Kasumi-1 (cell line): Measurements from ENCODE around the gene CCDC195.

ENCODE experiments used
- DNase-seq, 2 experiments: peaks; one replicate each; lab custom pipeline; 2025; lab: John Stamatoyannopoulos, UW

The CCDC195 gene, protein sequence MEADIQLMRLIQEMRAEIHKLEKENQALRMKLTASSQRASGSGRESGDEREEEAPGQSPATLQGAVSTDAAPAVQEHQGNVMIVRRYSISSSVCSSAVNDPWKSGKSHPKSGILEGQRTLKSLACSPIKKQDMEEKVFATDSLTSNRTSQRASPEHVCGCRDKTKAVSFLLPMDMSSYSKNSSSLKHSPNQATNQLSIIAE

DNA sequence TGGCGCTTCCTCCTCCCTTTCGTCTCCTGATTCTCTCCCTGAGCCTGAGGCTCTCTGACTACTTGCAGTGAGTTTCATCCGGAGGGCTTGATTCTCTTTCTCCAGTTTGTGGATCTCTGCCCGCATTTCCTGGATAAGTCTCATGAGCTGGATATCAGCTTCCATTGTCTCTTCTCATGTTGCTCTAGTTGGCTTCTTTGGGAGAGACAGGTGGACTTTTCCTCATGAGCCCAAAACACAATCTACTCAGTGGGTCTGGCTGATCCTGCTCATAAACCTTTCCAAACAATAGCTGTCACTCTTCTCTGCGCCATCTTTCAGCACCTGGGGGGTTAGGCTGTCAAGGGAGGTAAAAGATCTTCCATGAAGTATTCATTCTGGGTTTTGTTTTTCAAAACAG is at the start of gene CCDC195:
Gene CCDC195 (minus strand): TSS at position 165 of the 400 bp plus-strand sequence. CDS start 0 bp downstream, at position 165.
- DNase-seq, result no peak

DNA sequence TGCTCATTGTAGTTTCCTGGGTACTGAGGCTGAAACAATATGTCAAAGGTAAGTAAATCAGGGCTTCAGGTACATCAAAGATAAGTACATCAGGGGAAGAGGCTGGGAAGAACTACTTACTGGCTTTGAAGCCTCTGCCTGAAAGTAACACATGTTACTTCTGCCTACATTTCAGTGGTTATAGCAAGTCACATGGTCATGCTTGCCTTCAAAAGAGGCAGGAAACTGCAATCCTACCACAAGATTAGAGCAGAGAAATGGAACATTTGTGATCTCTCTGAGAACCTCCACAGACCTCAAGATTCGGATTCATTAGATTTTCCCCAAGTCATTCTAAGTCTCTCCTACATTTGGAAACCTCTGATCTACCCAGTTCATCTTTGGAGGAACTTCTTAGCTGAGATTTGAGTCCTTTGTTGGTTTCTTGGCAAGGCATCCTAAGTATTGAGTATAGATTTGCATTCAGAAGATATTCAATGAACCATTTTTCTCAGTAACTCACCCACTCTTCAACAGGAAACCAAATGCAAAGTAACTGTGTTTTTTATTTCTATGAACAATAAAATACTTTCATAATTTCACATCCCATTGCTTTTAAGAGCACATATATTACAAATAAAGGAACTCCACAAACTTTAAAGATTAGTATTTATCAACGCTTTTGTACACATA is 48.5 kb upstream of the CCDC195 start:
- no peak for DNase-seq

GRCh38 chr2:224757934-224758548 is 41.9 kb upstream of the CCDC195 start:
- DNase-seq, result no peak

- DNase-seq, result no peak
Measured at GRCh38 chr2:224753743-224754540, 37.8 kb upstream of the CCDC195 start.

GRCh38 chr2:224751996-224752698 is 36.0 kb upstream of the CCDC195 start:
- no peak for DNase-seq

- no peak for DNase-seq
Measured at GRCh38 chr2:224749136-224749535, 33.0 kb upstream of the CCDC195 start.

- DNase-seq, result no peak
Measured at GRCh38 chr2:224747765-224748164, 31.6 kb upstream of the CCDC195 start.

GRCh38 chr2:224736227-224736626 is 20.1 kb upstream of the CCDC195 start:
- DNase-seq, result no peak

- DNase-seq, result no peak
Measured at GRCh38 chr2:224734949-224735348, 18.8 kb upstream of the CCDC195 start.

- no peak for DNase-seq
Measured at GRCh38 chr2:224731665-224732064, 15.5 kb upstream of the CCDC195 start.

DNA sequence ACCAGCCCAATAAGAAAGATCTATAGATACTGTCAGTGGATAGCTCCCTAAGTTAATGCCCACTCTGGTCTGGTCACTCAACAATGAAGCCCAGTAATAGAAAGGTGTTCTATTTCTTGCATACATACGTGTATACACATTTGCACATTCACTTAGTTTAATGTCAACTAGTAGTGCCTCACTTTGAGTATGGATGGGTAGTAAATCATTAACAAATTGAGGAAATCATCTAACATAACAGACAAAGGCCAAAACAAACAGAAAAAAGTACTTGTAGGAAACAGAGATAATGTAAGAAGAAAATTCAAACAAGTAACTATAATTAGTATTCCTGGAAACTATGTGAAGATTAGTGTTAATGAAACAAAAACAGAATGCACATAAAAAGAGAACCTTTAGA is 13.3 kb upstream of the CCDC195 start:
- no peak for DNase-seq

DNA sequence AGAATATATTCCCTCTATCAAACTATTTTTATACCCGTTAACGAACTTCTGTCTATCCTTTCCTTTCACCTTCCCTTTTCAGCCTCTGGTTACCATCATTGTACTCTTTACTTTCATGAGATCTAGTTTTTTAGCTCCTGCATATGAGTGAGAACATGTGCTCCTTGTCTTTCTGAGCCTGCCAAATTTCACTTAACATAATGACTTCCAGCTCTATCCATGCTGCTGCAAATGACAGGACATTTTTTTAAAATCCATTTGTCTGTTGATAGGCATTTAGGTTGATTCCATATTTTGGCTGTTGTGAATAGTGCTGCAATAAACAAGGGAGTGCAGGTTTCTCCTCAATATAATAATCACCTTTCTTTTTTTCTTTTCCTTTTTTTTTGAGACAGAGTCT is 8.2 kb upstream of the CCDC195 start:
- no peak for DNase-seq

- DNase-seq, result peak; percentile 1 to 9
Measured at GRCh38 chr2:224723586-224724217, 7.5 kb upstream of the CCDC195 start.

DNA sequence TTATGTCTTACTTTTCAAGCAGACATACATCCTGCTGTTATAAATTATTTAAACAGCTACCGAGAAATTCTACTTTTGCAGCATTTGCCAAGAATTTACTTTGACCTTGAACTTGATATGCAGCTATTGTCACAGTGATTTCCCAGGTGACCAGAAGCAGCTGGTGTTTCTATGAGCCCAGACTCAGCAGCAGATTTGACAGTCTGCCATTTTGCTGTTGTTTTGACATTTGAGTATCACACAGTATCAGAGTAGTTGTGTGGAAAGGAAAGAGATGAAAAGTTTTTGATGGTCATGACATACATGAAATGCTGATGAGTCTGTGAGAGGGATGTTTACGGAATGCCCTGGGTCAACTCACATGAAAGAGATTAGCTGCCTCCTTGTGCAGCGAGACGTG is 6.6 kb upstream of the CCDC195 start:
- DNase-seq, result no peak

- DNase-seq, result no peak
Measured at GRCh38 chr2:224722250-224722649, 6.1 kb upstream of the CCDC195 start.

DNA sequence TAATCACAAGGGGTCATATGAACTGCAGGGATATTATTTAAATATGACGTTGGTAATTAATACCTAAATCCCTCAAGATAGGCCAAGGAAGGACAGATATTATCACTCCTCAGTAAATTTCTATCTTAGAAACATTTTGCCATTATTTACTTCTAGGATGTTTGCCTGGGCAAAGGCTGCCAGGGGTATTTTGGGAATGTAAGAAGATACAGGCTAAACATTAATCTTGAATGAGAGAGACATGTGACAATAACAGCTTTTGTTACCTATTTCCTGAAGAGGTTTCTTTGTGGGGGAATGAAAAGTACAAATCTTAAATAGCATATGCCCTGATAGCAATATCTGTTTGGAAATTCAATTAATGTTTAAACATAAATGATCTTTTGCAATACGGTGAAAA is 756 bp upstream of the CCDC195 start:
- no peak for DNase-seq

GRCh38 chr2:224711859-224712665 is 4.1 kb downstream of the CCDC195 start:
- DNase-seq, result no peak

DNA sequence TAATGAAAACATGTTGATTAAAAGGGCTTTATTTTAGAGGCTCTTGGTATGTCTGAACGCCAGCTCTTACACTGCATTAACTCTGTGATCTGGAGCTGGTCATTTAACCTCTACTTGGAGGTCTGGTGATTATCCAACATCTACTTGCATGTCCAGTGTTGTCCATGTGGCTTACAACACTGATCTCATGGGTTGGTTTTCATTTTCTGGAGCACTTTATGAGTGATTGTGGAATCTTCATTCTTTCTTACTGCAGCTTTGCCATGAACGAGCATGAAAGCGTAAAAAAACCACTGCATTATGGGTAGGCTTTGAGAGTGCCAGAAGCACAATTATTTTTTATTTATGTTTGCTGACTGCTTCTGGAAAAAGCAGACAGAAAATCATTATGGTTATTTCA is 4.8 kb downstream of the CCDC195 start:
- no peak for DNase-seq

DNA sequence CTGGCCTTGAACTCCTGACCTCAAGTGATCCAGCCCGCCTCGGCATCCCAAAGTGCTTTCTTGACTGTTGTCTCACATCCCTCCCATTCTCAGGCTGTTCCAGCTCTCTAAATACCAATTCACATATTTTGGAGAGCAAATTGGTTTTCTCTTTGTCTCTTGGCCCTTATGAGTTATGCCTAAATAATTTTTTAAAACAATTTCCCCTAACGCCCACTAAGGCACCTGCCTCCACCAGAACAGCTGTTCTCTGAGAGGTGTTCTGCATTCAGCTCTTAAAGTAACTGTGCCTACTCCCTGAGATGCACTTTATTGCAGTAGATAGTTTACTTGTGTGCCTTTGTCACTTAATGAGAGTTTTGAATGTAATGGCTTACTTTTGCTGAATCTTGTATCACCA is 6.9 kb downstream of the CCDC195 start:
- no peak for DNase-seq

DNA sequence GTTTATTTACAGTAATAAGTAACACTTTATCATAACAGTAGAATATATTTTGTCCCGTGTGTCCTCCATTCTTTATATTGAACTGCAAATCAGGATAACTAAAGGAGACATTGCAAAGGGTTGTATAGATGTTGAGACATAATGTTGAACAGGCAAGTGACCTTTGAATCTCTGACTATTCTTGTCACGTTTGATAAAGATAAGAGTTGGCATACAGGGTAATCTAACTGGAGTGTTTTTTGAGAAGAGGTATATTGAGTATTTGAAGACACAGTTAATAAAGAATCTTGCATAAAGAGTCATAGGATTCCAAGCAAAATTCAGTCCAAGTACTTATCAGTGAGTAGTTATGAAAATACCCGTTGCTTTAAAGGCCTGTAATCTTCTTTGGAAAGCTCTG is 21.7 kb downstream of the CCDC195 start:
- DNase-seq, result no peak

GRCh38 chr2:224691563-224691962 is 24.6 kb downstream of the CCDC195 start:
- no peak for DNase-seq
